ENCODE results near the gene ZNF625. TPM values are rescaled to one million over a fixed set of nuclear protein-coding genes. Genes with fewer than 3 reads are reported as not detected.

The ZNF625 gene
- total RNA-seq, 4 donors from 2014 or later, result 5.0 to 11.6 (median 9.1) TPM

DNA sequence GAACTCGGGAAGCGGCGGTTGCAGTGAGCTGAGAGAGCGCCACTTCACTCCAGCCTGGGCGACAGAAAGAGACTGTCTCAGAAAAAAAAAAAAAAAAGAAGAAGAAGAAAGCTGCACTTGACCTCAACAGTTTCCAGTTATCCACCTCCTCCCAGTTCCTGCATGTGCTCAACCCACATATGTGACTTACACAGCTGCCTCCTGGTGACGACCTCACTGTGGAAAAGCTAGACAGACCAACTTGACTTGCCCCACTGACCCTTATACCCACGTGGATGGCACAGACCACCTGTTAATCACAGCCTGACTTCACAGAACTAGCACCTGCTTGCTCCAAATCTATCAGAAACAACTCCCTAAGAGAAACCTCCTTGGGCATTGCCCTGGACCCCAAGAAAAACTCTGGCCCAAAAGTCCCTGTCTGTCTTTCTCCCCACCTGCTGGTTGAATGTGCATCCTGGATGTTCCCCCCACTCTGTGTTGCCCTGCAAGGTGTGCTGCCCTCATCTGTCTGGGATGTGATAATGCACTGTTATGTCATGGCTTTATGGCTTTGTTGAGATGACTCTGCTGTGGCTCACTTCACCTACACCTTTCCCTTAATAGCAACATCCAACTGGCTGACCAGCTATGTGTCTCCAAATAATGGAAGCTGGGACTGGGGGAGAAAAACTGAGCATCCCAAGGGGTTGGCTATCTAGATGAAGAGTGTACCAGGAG, 19.2 kb downstream of the ZNF625 start:
- DNase-seq (ENCODE audit: low spot score in 2 of 2), result no peak
- peaks cover 0 to 31% (median 10%) of the 10 kb centered on the region in 4 donors for H3K9me3 ChIP-seq
- H3K4me3 ChIP-seq, result no peak overlapping the region
- peaks cover 0 to 2% of the 10 kb centered on the region in 2 donors for H3K27me3 ChIP-seq
- H3K36me3 ChIP-seq, result peaks cover under 1 to 55% (median 20%) of the 10 kb centered on the region in 3 donors
- TF ChIP-seq EP300 (IDR thresholded peaks at IDR 0.05) (no peak), POLR2A (IDR thresholded peaks at IDR 0.05) (no peak)
- TF ChIP-seq, protein P1, sequence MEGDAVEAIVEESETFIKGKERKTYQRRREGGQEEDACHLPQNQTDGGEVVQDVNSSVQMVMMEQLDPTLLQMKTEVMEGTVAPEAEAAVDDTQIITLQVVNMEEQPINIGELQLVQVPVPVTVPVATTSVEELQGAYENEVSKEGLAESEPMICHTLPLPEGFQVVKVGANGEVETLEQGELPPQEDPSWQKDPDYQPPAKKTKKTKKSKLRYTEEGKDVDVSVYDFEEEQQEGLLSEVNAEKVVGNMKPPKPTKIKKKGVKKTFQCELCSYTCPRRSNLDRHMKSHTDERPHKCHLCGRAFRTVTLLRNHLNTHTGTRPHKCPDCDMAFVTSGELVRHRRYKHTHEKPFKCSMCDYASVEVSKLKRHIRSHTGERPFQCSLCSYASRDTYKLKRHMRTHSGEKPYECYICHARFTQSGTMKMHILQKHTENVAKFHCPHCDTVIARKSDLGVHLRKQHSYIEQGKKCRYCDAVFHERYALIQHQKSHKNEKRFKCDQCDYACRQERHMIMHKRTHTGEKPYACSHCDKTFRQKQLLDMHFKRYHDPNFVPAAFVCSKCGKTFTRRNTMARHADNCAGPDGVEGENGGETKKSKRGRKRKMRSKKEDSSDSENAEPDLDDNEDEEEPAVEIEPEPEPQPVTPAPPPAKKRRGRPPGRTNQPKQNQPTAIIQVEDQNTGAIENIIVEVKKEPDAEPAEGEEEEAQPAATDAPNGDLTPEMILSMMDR (IDR thresholded peaks at IDR 0.05), result no peak
- WGBS, 2 donors, result 81 to 82% methylated on average over 7 of the region's 7 CpGs
- peaks cover 0 to 25% (median 16%) of the 10 kb centered on the region in 4 donors for H3K4me1 ChIP-seq
- H3K27ac ChIP-seq, result no peak overlapping the region

DNA sequence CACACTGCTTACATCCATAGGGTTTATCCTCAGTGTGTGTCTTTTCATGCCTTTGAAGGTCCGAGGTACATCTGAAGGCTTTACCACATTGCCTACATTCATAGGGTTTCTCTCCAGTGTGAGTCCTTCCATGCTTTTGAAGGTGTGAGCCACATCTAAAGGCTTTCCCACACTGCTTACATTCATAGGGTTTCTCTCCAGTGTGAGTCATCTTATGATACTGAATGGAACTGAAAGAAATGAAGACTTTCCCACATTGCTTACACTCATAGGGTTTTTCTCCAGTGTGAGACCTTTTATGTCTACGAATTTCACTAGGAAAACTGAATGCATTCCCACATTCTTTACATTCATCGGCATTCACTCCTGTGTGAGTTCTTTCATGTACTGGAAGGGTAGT, 23.5 kb downstream of the ZNF625 start:
- H3K36me3 ChIP-seq, result peaks cover 0 to 75% (median 20%) of the 10 kb centered on the region in 3 donors

DNA sequence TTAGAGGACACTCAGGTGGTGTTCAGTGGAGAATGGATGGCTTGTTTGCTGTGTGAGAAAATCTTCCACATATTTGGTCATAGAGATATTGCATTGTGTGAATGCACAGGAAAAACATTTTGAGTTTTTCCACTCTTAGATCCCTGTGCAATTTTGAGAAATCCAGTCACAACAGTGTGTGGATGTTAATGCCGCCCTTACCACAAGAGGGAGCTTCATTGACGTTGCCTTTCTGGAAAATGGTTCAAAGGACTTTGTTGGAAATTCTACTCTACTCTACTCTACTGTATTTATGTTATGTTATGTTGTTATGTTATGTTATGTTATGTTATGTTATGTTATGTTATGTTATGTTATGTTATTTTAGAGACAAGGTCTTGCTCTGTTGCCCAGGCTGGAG, 29.8 kb downstream of the ZNF625 start:
- WGBS, 2 donors, result 24 to 26% methylated on average over 2 of the region's 2 CpGs
- Histone ChIP-seq H3K27me3 (no peaks in the 10 kb centered on the region), H3K4me3 (no peak overlapping the region), H3K9me3 (peaks cover 0 to 32% (median 4%) of the 10 kb centered on the region in 4 donors), H3K36me3 (peaks cover 0 to 21% (median 0%) of the 10 kb centered on the region in 3 donors), H3K27ac (no peak overlapping the region), H3K4me1 (no peaks in the 10 kb centered on the region)
- no peak for TF ChIP-seq POLR2A (IDR thresholded peaks at IDR 0.05)
- TF ChIP-seq, protein P1 (IDR thresholded peaks at IDR 0.05), result peak in 3 of 5 experiments; percentile 19 to 40 (median 37)
- DNase-seq (ENCODE audit: low spot score in 2 of 2), result no peak

More for the DNA sequence above, 23.5 kb downstream of the ZNF625 start:
- no peak overlapping the region for H3K4me3 ChIP-seq
- H3K27me3 ChIP-seq, result no peaks in the 10 kb centered on the region
- no peaks in the 10 kb centered on the region for H3K4me1 ChIP-seq
- no peak for DNase-seq (ENCODE audit: low spot score in 2 of 2)
- H3K9me3 ChIP-seq, result peaks cover 0 to 69% (median 17%) of the 10 kb centered on the region in 4 donors
- TF ChIP-seq EP300 (IDR thresholded peaks at IDR 0.05) (no peak), POLR2A (IDR thresholded peaks at IDR 0.05) (no peak)
- TF ChIP-seq, protein P1 (IDR thresholded peaks at IDR 0.05), result no peak
- H3K27ac ChIP-seq, result no peak overlapping the region
- 97 to 99% methylated on average over 3 of the region's 3 CpGs for WGBS, 2 donors

DNA sequence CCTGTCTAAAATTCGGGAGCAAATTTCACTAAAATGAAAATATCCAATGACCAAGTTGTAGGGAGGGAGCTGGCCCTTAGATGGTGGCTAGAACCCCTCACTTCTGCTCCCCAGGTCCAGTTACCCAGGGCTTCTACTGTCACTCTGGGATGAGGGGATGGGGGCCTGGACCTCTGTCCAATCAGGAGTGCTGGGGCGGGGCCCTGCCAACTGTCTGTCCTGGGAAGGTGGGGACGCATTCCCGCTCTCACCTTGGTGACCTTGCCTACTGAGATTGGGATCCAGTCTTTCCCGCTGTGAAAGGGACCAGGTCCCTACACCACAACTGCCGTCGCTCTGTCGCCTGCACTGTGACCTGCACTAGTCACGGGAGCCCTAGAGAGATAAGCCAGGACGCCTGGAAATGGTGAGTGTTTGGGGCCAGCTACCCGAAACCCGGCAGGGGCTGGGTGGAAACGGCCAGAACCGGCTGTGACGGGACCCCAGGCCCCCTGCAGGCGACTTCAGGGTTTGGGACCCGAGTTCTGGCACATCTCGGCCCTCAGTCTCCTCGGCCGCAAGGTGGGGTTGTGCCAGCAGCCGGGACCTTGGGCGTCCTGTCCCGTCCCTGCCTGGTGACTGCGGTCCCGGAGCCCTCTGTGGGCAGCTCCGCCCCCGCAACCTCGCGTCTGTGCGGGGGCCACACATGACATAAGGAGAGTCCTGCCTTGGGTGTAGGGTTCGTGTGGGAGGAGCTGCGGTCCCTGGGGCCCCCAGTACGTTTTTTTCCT, 39.1 kb downstream of the ZNF625 start:
- Histone ChIP-seq H3K36me3 (peaks cover 0 to 43% (median 0%) of the 10 kb centered on the region in 3 donors), H3K4me1 (no peaks in the 10 kb centered on the region), H3K9me3 (peaks cover 0 to 40% (median 4%) of the 10 kb centered on the region in 4 donors), H3K27ac (no peak overlapping the region), H3K27me3 (no peaks in the 10 kb centered on the region), H3K4me3 (no peak overlapping the region)
- WGBS, 2 donors, result 80 to 91% methylated on average over 27 to 33 of the region's 33 CpGs
- no peak for DNase-seq (ENCODE audit: low spot score in 2 of 2)
- TF ChIP-seq EP300 (IDR thresholded peaks at IDR 0.05), result no peak
- TF ChIP-seq, protein P1 (IDR thresholded peaks at IDR 0.05), result no peak

DNA sequence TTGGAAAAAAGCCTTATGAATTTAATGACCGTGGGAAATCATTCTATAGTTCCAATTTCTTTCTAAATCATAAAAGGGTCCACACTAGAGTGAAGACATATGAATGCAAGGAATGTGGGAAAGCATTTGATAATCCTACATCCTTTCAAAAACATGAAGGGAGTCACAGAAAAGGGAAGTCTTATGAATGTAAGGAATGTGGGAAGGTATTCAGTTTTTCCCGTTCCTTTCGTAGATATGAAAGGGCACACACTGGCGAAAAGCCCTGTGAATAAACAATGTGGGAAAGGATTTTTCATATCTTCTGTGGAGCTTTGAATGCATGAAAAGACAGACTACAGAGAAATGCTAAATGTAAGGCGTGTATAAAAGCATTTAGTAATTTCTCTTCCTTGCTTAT, 43.4 kb downstream of the ZNF625 start:
- Histone ChIP-seq H3K4me1 (no peaks in the 10 kb centered on the region), H3K9me3 (peaks cover 0 to 76% (median 13%) of the 10 kb centered on the region in 4 donors), H3K27ac (no peak overlapping the region), H3K27me3 (no peaks in the 10 kb centered on the region), H3K4me3 (no peak overlapping the region), H3K36me3 (peaks cover 0 to 82% (median 3%) of the 10 kb centered on the region in 3 donors)
- no peak for DNase-seq (ENCODE audit: low spot score in 2 of 2)
- TF ChIP-seq EP300 (IDR thresholded peaks at IDR 0.05) (no peak), POLR2A (IDR thresholded peaks at IDR 0.05) (no peak)
- TF ChIP-seq, protein P1 (IDR thresholded peaks at IDR 0.05), result no peak
- 71 to 80% methylated on average over 5 of the region's 5 CpGs for WGBS, 2 donors
